ENCODE data around the gene CCDC87.

- no peak for TF ChIP-seq GATA2 (IDR thresholded peaks at IDR 0.05; ENCODE audit: low read depth, low read length)
- TF ChIP-seq GATA3 (IDR thresholded peaks at IDR 0.05; ENCODE audit: low read depth, low read length) = no peak
Measured at GRCh38 chr11:66638177-66639065, 45.6 kb upstream of the CCDC87 start, which contains the start of gene RBM4.
